ENCODE results near the gene CDH22. TPM values are rescaled to one million over a fixed set of nuclear protein-coding genes. Genes with fewer than 3 reads are reported as not detected.

The CDH22 gene
- total RNA-seq, 2 donors from 2014 or later, result 0.07 TPM; not detected in 1

GRCh38 chr20:46157076-46157592 lies 151.2 kb downstream of the CDH22 start:
- Mint-ChIP-seq H3K36me3 (no peaks in the 10 kb centered on the region), H3K9me3 (no peaks in the 10 kb centered on the region), H3K27ac (no peak overlapping the region)
- no peak for ATAC-seq
- DNase-seq (ENCODE audit: low spot score in 2 of 2), result no peak

GRCh38 chr20:46156065-46156464 lies 152.2 kb downstream of the CDH22 start:
- Mint-ChIP-seq H3K27ac (no peak overlapping the region), H3K9me3 (no peaks in the 10 kb centered on the region), H3K36me3 (no peaks in the 10 kb centered on the region)
- ATAC-seq (no peak), DNase-seq (ENCODE audit: low spot score in 2 of 2) (no peak)

- ATAC-seq (no peak), DNase-seq (ENCODE audit: low spot score in 2 of 2) (no peak)
- Mint-ChIP-seq H3K27ac (no peak overlapping the region), H3K36me3 (no peaks in the 10 kb centered on the region), H3K9me3 (no peaks in the 10 kb centered on the region)
Observed at GRCh38 chr20:46154796-46155195, 153.5 kb downstream of the CDH22 start.

- no peaks in the 10 kb centered on the region for H3K36me3 Mint-ChIP-seq
- H3K27ac Mint-ChIP-seq, result no peak overlapping the region
- DNase-seq (ENCODE audit: low spot score in 2 of 2) (no peak), ATAC-seq (no peak)
- no peaks in the 10 kb centered on the region for H3K9me3 Mint-ChIP-seq
Observed at GRCh38 chr20:46154305-46154704, 154.0 kb downstream of the CDH22 start.

GRCh38 chr20:46152824-46153586 lies 155.3 kb downstream of the CDH22 start:
- no peak overlapping the region for H3K27ac Mint-ChIP-seq
- no peaks in the 10 kb centered on the region for H3K9me3 Mint-ChIP-seq
- DNase-seq (ENCODE audit: low spot score in 2 of 2) (no peak), ATAC-seq (no peak)
- no peaks in the 10 kb centered on the region for H3K36me3 Mint-ChIP-seq

- peak in 1 of 2 donors; percentile 51 for ATAC-seq
- peak in 1 of 2 donors; percentile 36 for DNase-seq (ENCODE audit: low spot score in 2 of 2)
- H3K9me3 Mint-ChIP-seq, result no peaks in the 10 kb centered on the region
- H3K27ac Mint-ChIP-seq, result no peak overlapping the region
- no peaks in the 10 kb centered on the region for H3K36me3 Mint-ChIP-seq
Observed at GRCh38 chr20:46151936-46152335, 156.4 kb downstream of the CDH22 start.

- ATAC-seq, result no peak
- H3K27ac Mint-ChIP-seq, result no peak overlapping the region
- H3K36me3 Mint-ChIP-seq, result no peaks in the 10 kb centered on the region
- no peaks in the 10 kb centered on the region for H3K9me3 Mint-ChIP-seq
- DNase-seq (ENCODE audit: low spot score in 2 of 2), result no peak
Observed at GRCh38 chr20:46150943-46151342, 157.4 kb downstream of the CDH22 start.

- Mint-ChIP-seq H3K27ac (no peak overlapping the region), H3K36me3 (no peaks in the 10 kb centered on the region), H3K9me3 (no peaks in the 10 kb centered on the region)
- ATAC-seq, result no peak
- DNase-seq (ENCODE audit: low spot score in 2 of 2), result no peak
Observed at GRCh38 chr20:46148313-46149208, 159.7 kb downstream of the CDH22 start.

GRCh38 chr20:46145713-46146112 lies 162.6 kb downstream of the CDH22 start:
- Mint-ChIP-seq H3K36me3 (no peaks in the 10 kb centered on the region), H3K9me3 (no peaks in the 10 kb centered on the region), H3K27ac (peak overlapping the region in 1 of 2 donors; percentile 34)
- ATAC-seq (no peak), DNase-seq (ENCODE audit: low spot score in 2 of 2) (no peak)

GRCh38 chr20:46144432-46145025 lies 163.8 kb downstream of the CDH22 start:
- DNase-seq (ENCODE audit: low spot score in 2 of 2) (no peak), ATAC-seq (no peak)
- H3K27ac Mint-ChIP-seq, result no peak overlapping the region

GRCh38 chr20:46142124-46142523 lies 166.2 kb downstream of the CDH22 start:
- Mint-ChIP-seq H3K27ac (peak overlapping the region in 1 of 2 donors; percentile 13), H3K36me3 (no peaks in the 10 kb centered on the region), H3K9me3 (no peaks in the 10 kb centered on the region)
- ATAC-seq (no peak), DNase-seq (ENCODE audit: low spot score in 2 of 2) (no peak)

More at GRCh38 chr20:46144432-46145025, 163.8 kb downstream of the CDH22 start:
- Mint-ChIP-seq H3K36me3 (no peaks in the 10 kb centered on the region), H3K9me3 (no peaks in the 10 kb centered on the region)

GRCh38 chr20:46139908-46140482 lies 168.3 kb downstream of the CDH22 start:
- H3K9me3 Mint-ChIP-seq, result no peaks in the 10 kb centered on the region
- no peak for DNase-seq (ENCODE audit: low spot score in 2 of 2)
- no peak overlapping the region for H3K27ac Mint-ChIP-seq
- no peaks in the 10 kb centered on the region for H3K36me3 Mint-ChIP-seq
- ATAC-seq, result no peak

- no peaks in the 10 kb centered on the region for H3K9me3 Mint-ChIP-seq
- no peak overlapping the region for H3K27ac Mint-ChIP-seq
- no peaks in the 10 kb centered on the region for H3K36me3 Mint-ChIP-seq
- ATAC-seq, result no peak
- no peak for DNase-seq (ENCODE audit: low spot score in 2 of 2)
Observed at GRCh38 chr20:46139266-46139889, 168.9 kb downstream of the CDH22 start.

- no peaks in the 10 kb centered on the region for H3K36me3 Mint-ChIP-seq
- no peak overlapping the region for H3K27ac Mint-ChIP-seq
- ATAC-seq (no peak), DNase-seq (ENCODE audit: low spot score in 2 of 2) (no peak)
- H3K9me3 Mint-ChIP-seq, result no peaks in the 10 kb centered on the region
Observed at GRCh38 chr20:46137816-46138215, 170.5 kb downstream of the CDH22 start.

- ATAC-seq (no peak), DNase-seq (ENCODE audit: low spot score in 2 of 2) (no peak)
- H3K9me3 Mint-ChIP-seq, result no peaks in the 10 kb centered on the region
- no peaks in the 10 kb centered on the region for H3K36me3 Mint-ChIP-seq
- no peak overlapping the region for H3K27ac Mint-ChIP-seq
Observed at GRCh38 chr20:46135856-46136633, 172.3 kb downstream of the CDH22 start.

- ATAC-seq (no peak), DNase-seq (ENCODE audit: low spot score in 2 of 2) (no peak)
- Mint-ChIP-seq H3K27ac (no peak overlapping the region), H3K36me3 (no peaks in the 10 kb centered on the region), H3K9me3 (no peaks in the 10 kb centered on the region)
Observed at GRCh38 chr20:46134716-46135115, 173.6 kb downstream of the CDH22 start.

All from activated naive CD4-positive, alpha-beta T cell treated with anti-CD3 and anti-CD28 coated beads, Interleukin-2, amount 50 U/mL, for 72 hours (primary cell).